ENCODE measurements around the gene POU6F1.

GRCh38 chr12:51210690-51211395, 7.0 kb downstream of the POU6F1 start:
- TF ChIP-seq CTCF (IDR thresholded peaks at IDR 0.05; ENCODE audit: low read length) (no peak), EZH2phosphoT487 (IDR thresholded peaks at IDR 0.05; ENCODE audit: low read length) (no peak), EZH2 (optimal IDR thresholded peaks at IDR 0.05; ENCODE audit: low read depth, low read length) (no peak)

Measured in MM.1S (cell line).